Measurements from ENCODE around the gene DCDC2B. TPM values are rescaled to one million over a fixed set of nuclear protein-coding genes. Genes with fewer than 3 reads are reported as not detected.
"Not testable (repeated sequence)": the region's sequence is repeated elsewhere in the genome, so short reads cannot be mapped to it uniquely, and the experiment has no call there.

Gene DCDC2B
- total RNA-seq, 1 donor from 2014 or later = not detected

- no peak for DNase-seq (ENCODE audit: low read depth, low spot score)
Observed at GRCh38 chr1:32255072-32256071, 46.5 kb downstream of the DCDC2B start.

GRCh38 chr1:32256473-32257226, 47.8 kb downstream of the DCDC2B start:
- DNase-seq (ENCODE audit: low read depth, low spot score) = no peak

GRCh38 chr1:32257227-32257508, 48.3 kb downstream of the DCDC2B start:
- no peak for DNase-seq (ENCODE audit: low read depth, low spot score)

- DNase-seq (ENCODE audit: low read depth, low spot score) = not testable (repeated sequence)
Observed at GRCh38 chr1:32263236-32263593, 54.3 kb downstream of the DCDC2B start.

GRCh38 chr1:32263744-32264143, 54.9 kb downstream of the DCDC2B start:
- no peak for DNase-seq (ENCODE audit: low read depth, low spot score)

Other genes starting within 250 kb of the DCDC2B start
- gene KHDRBS1, start 195.2 kb upstream of the DCDC2B start, total RNA-seq = 80.5 and 84.5 TPM in 2 replicates
- gene TMEM39B, start 136.2 kb upstream of the DCDC2B start, total RNA-seq = 12.1 and 14.4 TPM in 2 replicates
- gene KPNA6, start 101.0 kb upstream of the DCDC2B start, total RNA-seq = 37.0 and 45.2 TPM in 2 replicates
- 80.0 and 100 TPM in 2 replicates for gene TXLNA, start 29.4 kb upstream of the DCDC2B start, total RNA-seq
- 15.3 and 21.6 TPM in 2 replicates for gene CCDC28B, start 8.5 kb upstream of the DCDC2B start, total RNA-seq
- 1.2 and 2.4 TPM in 2 replicates for gene IQCC, start 3.4 kb upstream of the DCDC2B start, total RNA-seq
- 12.8 and 14.2 TPM in 2 replicates for gene TMEM234, start 13.3 kb downstream of the DCDC2B start, total RNA-seq
- gene EIF3I, start 13.3 kb downstream of the DCDC2B start, total RNA-seq = 361 and 372 TPM in 2 replicates
- 1.6 and 5.5 TPM in 2 replicates for gene FAM167B, start 38.1 kb downstream of the DCDC2B start, total RNA-seq
- gene LCK, start 42.2 kb downstream of the DCDC2B start, total RNA-seq = 0.11 and 0.26 TPM in 2 replicates
- gene HDAC1, start 83.0 kb downstream of the DCDC2B start, total RNA-seq = 108 and 140 TPM in 2 replicates
- gene MARCKSL1, start 127.1 kb downstream of the DCDC2B start, total RNA-seq = 104 and 105 TPM in 2 replicates
- gene FAM229A, start 153.4 kb downstream of the DCDC2B start, total RNA-seq = 0.53 and 0.60 TPM in 2 replicates
- gene TSSK3, start 153.4 kb downstream of the DCDC2B start, total RNA-seq = 0.20 TPM in 1 of 2 replicates, not detected in the other
- gene BSDC1, start 185.4 kb downstream of the DCDC2B start, total RNA-seq = 41.3 and 82.1 TPM in 2 replicates